Fibroblast of peridontal ligament (primary cell): ENCODE data around the gene GRID1.

Experiments used
- DNase-seq: peaks from one replicate; pipeline ENCODE4 v3.0.0-alpha.2; 2010; ENCODE audit errors: extremely low read depth

The GRID1 gene

GRCh38 chr10:86293396-86293791, 73.2 kb downstream of the GRID1 start:
- no peak for DNase-seq

GRCh38 chr10:86292462-86293395, 73.9 kb downstream of the GRID1 start:
- no peak for DNase-seq

- no peak for DNase-seq
Observed at GRCh38 chr10:86291616-86292340, 74.8 kb downstream of the GRID1 start.

GRCh38 chr10:86290933-86291615, 75.5 kb downstream of the GRID1 start:
- DNase-seq, result no peak

- DNase-seq, result no peak
Observed at GRCh38 chr10:86289577-86289868, 77.1 kb downstream of the GRID1 start.

GRCh38 chr10:86288695-86289576, 77.7 kb downstream of the GRID1 start:
- no peak for DNase-seq

- DNase-seq, result no peak
Observed at GRCh38 chr10:86287966-86288579, 78.5 kb downstream of the GRID1 start.

- no peak for DNase-seq
Observed at GRCh38 chr10:86287110-86287793, 79.3 kb downstream of the GRID1 start.

GRCh38 chr10:86286236-86287109, 80.1 kb downstream of the GRID1 start:
- DNase-seq, result no peak

GRCh38 chr10:86285136-86285790, 81.3 kb downstream of the GRID1 start:
- DNase-seq, result no peak

- DNase-seq, result no peak
Observed at GRCh38 chr10:86284355-86285105, 82.1 kb downstream of the GRID1 start.

- no peak for DNase-seq
Observed at GRCh38 chr10:86283466-86284287, 82.9 kb downstream of the GRID1 start.

GRCh38 chr10:86282664-86283465, 83.7 kb downstream of the GRID1 start:
- DNase-seq, result no peak

- no peak for DNase-seq
Observed at GRCh38 chr10:86281396-86281795, 85.2 kb downstream of the GRID1 start.

- DNase-seq, result no peak
Observed at GRCh38 chr10:86269332-86269731, 97.3 kb downstream of the GRID1 start.
